HepG2 (cell line): Measurements from ENCODE around the gene FLYWCH1.

Experiments used
- BCLAF1 ChIP-seq: fragments of 450-650 bp; IDR thresholded peaks from 2 replicates; pipeline ENCODE4 v1.6.1; 2017; ENCODE audit warnings: mild to moderate bottlenecking
- CREB1 ChIP-seq, 2 experiments: fragments of 450-650 bp in 1 of 2; IDR thresholded peaks; 2 replicates each; pipeline ENCODE4 v1.6.1; 2016 to 2017; ENCODE audit warnings: control low read depth in 1 of 2, mild to moderate bottlenecking in 1 of 2, missing compliant biosample characterization in 1 of 2, missing genetic modification characterization in 1 of 2
- IRF2 ChIP-seq: IDR thresholded peaks from 2 replicates; pipeline ENCODE4 v1.6.1; 2018; ENCODE audit warnings: missing genetic modification reagents, missing compliant biosample characterization
- KMT2B ChIP-seq: IDR thresholded peaks from 2 replicates; pipeline ENCODE4 v1.6.1; 2016; ENCODE audit warnings: missing genetic modification reagents, missing compliant biosample characterization
- MTA3 ChIP-seq: sonication (generic); formaldehyde crosslinking; IDR thresholded peaks from 2 replicates; pipeline ENCODE4 v1.4.0; 2020; ENCODE audit warnings: missing genetic modification reagents
- PCBP1 ChIP-seq: fragments of 200-400 bp; formaldehyde crosslinking; IDR thresholded peaks from 2 replicates; pipeline ENCODE4 v1.6.1; 2017; ENCODE audit warnings: mild to moderate bottlenecking, low read depth, low read length, borderline replicate concordance
- POLR2A ChIP-seq, 2 experiments: IDR thresholded peaks; 2 replicates each; pipeline ENCODE4 v1.6.1; 2011; ENCODE audit warnings: low read depth in 2 of 2, low read length in 2 of 2, mild to moderate bottlenecking in 1 of 2, moderate library complexity in 1 of 2; ENCODE audit not compliant: insufficient read depth in 1 of 2
- SMARCC2 ChIP-seq: fragments of 450-650 bp; IDR thresholded peaks from 2 replicates; pipeline ENCODE4 v1.6.1; 2017; ENCODE audit warnings: antibody characterized with exemption, mild to moderate bottlenecking
- TAF1 ChIP-seq: sonication (generic); formaldehyde crosslinking; IDR thresholded peaks from 2 replicates; pipeline ENCODE4 v1.4.0; 2020; ENCODE audit warnings: missing genetic modification reagents
- ZNF138 ChIP-seq: sonication (generic); formaldehyde crosslinking; IDR thresholded peaks from 2 replicates; pipeline ENCODE4 v1.5.0; 2020; ENCODE audit warnings: mild to moderate bottlenecking, low read depth, missing genetic modification reagents
- TF ChIP-seq, protein P1 (sequence below): sonication (generic); formaldehyde crosslinking; IDR thresholded peaks from 2 replicates; pipeline ENCODE4 v1.5.0; 2020; ENCODE audit warnings: mild to moderate bottlenecking, missing genetic modification reagents, moderate library complexity
- TF ChIP-seq, protein P2 (sequence below): sonication (generic); formaldehyde crosslinking; IDR thresholded peaks from 2 replicates; pipeline ENCODE4 v1.4.0; 2020; ENCODE audit warnings: missing genetic modification reagents

- TF ChIP-seq SMARCC2 (no peak), ZNF138 (CRISPR knock-in tag) (no peak), KMT2B (CRISPR knock-in tag) (no peak), BCLAF1 (no peak), IRF2 (CRISPR knock-in tag) (no peak), CREB1 (IDR thresholded peaks at IDR 0.05) (no peak), CREB1 (CRISPR knock-in tag; IDR thresholded peaks at IDR 0.05) (no peak), POLR2A (IDR thresholded peaks at IDR 0.05; ENCODE audit: insufficient read depth in 1 of 2, low read depth in 2 of 2, low read length in 2 of 2) (no peak), MTA3 (CRISPR knock-in tag) (no peak), PCBP1 (no peak), TAF1 (CRISPR knock-in tag) (no peak)
- TF ChIP-seq, protein P1, sequence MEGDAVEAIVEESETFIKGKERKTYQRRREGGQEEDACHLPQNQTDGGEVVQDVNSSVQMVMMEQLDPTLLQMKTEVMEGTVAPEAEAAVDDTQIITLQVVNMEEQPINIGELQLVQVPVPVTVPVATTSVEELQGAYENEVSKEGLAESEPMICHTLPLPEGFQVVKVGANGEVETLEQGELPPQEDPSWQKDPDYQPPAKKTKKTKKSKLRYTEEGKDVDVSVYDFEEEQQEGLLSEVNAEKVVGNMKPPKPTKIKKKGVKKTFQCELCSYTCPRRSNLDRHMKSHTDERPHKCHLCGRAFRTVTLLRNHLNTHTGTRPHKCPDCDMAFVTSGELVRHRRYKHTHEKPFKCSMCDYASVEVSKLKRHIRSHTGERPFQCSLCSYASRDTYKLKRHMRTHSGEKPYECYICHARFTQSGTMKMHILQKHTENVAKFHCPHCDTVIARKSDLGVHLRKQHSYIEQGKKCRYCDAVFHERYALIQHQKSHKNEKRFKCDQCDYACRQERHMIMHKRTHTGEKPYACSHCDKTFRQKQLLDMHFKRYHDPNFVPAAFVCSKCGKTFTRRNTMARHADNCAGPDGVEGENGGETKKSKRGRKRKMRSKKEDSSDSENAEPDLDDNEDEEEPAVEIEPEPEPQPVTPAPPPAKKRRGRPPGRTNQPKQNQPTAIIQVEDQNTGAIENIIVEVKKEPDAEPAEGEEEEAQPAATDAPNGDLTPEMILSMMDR (CRISPR knock-in tag): no peak
- TF ChIP-seq, protein P2, sequence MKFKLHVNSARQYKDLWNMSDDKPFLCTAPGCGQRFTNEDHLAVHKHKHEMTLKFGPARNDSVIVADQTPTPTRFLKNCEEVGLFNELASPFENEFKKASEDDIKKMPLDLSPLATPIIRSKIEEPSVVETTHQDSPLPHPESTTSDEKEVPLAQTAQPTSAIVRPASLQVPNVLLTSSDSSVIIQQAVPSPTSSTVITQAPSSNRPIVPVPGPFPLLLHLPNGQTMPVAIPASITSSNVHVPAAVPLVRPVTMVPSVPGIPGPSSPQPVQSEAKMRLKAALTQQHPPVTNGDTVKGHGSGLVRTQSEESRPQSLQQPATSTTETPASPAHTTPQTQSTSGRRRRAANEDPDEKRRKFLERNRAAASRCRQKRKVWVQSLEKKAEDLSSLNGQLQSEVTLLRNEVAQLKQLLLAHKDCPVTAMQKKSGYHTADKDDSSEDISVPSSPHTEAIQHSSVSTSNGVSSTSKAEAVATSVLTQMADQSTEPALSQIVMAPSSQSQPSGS: no peak
These were observed 14.9 kb downstream of the FLYWCH1 start for GRCh38 chr16:2926650-2926999.
